ENCODE measurements around the gene LRRC63. TPM values are rescaled to one million over a fixed set of nuclear protein-coding genes. Genes with fewer than 3 reads are reported as not detected.
"Not testable (repeated sequence)": the region's sequence is repeated elsewhere in the genome, so short reads cannot be mapped to it uniquely, and the experiment has no call there.

LRRC63 gene, protein sequence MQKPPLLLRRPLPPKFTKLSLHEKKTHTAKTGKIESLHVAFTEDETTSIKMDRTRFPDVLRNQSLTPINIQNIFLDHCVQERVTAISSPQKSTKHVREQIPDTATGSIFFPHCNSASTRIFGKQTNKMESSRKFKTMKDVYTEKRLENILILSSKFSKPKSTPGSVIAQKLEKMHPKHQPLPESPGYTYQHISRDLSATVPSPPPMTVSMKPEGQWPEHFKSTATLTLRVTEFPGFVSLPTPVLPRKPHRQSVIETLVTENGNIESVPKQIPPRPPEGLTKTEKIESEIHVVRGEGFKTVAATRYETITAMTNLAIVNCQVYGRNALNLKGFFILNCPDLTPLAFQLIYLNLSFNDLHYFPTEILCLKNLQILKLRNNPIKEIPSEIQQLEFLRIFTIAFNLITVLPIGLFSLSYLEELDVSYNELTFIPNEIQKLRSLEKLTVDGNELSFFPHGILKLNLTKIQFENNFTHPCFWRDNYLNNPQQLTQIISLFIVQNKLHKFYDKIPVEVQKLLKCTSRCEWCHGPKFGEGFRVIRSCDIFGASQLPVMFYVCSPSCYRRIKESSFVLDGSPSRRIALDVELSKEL
- polyA plus RNA-seq (ENCODE audit: insufficient read length in 3 of 3): under 1 TPM; 0.14 to 0.28 (median 0.16) TPM
- long read RNA-seq, donor 1: 0 reads
- long read RNA-seq, donor 2: 0 reads
- long read RNA-seq, donor 3: 0 reads
- long read RNA-seq, donor 4: 0 reads
- long read RNA-seq, donor 5: 0 reads
- long read RNA-seq, donor 6: 0 reads
- long read RNA-seq, donor 7: 0 reads
- long read RNA-seq, donor 8: 0 reads
- long read RNA-seq, donor 9: 0 reads
- long read RNA-seq, donor 10: 0 reads
- long read RNA-seq, donor 11: 0 reads
- long read RNA-seq, donor 12: 0 reads
- long read RNA-seq, donor 13: 0 reads
- long read RNA-seq, donor 14: 0 reads
- long read RNA-seq, donor 15: 0 reads
- long read RNA-seq, donor 16: 0 reads

DNA sequence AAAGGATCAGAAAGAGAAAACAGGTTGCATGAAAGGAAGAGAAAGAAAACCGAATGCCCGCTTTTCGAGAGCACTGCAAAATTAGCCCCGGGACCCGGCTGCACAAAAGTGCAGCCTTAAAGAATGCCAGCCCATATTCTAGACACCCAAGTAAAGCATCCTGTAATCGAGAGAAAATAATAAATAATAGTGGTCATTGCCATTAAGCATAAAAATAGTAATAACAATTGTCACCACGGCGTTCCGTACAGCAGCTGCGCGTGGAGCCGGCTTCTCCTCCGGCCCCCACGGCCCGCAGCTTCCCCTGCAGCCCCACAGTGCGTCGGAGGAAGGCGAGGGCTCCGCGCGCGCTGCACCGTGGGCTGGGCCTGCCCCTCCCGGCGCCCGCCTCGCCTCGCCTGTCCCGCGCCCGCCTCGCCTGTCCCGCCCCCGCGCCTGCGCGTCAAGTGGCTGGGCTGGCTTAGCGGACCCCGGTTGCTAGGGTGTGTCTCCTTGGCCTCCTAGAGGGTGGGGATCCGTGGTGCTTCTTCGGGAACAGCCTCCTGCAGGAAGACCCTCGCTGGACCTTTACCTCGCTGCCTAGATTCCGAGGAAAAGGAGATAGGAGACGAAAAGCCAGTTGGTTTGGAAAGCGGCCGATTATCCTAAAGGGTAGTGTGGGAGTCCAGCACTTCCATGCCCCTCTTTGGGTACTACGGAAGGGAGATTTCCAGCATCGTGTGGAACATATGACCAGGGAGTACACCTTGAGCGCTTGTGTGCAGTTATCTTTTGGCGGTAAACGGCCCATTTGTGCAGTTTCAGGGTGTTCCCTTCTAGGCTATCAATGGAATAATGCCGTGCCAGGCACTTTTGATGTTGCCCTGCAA lies at the start of gene LRRC63:
Gene LRRC63 (plus strand): TSS at position 446 of the 869 bp plus-strand sequence. CDS start 1,107 bp downstream, outside the sequence.
- peak; percentile 51 for DNase-seq

DNA sequence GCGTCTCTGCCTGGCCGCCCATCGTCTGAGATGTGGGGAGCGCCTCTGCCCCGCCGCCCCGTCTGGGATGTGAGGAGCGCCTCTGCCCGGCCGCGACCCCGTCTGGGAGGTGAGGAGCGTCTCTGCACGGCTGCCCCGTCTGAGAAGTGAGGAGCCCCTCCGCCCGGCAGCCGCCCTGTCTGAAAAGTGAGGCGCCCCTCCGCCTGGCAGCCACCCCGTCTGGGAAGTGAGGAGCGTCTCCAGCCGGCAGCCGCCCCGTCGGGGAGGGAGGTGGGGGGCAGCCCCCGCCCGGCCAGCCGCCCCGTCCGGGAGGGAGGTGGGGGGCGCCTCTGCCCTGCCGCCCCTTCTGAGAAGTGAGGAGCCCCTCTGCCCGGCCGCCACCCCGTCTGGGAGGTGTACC lies 49.0 kb upstream of the LRRC63 start:
- DNase-seq: not testable (repeated sequence)

DNA sequence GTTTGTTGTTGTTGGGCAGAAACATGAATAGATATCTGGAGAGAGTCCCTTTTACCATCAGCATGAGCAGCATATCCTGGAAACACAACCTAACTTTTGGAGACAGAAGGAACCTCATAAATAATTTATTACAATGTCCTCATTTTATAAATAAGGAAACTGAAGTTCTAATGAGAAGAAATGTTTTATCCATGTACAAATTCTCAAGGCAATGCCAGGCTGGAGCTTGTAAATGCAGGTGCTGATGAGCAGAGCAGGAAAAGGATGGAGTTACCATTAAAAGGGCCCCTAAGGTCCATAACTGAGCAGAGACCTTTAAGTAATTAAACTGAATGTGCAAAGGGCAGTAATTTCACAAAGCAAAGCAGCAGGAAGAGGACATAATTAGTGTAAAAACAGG lies 47.1 kb upstream of the LRRC63 start:
- no peak for DNase-seq

DNA sequence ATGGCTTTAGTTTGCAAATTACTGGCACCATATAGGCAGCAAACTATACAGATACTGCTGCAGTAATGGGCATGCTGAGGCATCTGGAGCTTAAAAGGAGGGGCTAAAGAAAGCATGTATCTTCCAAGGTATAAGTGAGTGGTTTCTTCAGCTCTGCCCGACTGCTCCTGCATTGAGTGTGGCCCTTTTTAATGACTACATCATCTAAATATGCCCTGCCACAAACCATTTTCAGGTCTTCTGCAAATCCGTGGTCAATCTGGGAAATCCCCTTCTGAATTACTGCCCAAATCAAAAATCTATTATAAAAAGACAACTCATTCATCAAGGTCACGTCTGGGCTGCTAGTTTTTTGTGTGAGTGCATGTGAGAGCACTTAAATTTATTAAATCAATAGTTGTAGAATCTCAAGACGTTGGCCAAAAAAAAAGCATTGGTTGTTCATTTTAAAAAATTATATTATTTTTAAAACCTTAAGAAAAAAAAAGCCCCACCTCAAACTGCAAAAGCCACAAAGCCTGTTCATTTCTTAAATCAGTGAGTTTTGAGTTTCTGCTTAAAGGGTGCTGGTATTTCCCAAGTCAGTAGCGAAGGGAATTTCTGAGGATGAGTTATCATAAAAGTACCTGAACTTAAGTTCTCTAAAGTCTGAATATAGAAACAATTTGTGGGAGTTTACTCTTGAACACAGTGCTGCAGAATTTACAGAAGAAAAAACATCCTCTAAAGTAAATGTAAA lies 46.1 kb upstream of the LRRC63 start:
- no peak for DNase-seq

DNA sequence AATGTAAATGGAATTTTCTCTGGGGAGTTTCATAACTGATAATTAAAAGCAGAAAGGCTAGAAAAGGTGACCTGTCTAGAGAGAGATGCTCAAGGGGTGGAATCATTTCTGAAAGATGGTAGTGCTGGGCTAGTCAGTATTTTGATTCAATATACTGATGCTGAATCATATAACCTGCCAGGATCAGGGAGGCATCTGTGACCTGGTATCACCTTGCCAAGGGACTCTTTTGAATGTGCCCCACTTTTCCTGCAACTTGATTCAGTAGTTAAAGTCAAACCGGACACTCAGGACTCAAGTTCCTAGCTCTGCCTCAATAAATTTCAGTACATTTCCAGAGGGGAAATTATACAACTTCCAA lies 45.5 kb upstream of the LRRC63 start:
- DNase-seq: no peak

DNA sequence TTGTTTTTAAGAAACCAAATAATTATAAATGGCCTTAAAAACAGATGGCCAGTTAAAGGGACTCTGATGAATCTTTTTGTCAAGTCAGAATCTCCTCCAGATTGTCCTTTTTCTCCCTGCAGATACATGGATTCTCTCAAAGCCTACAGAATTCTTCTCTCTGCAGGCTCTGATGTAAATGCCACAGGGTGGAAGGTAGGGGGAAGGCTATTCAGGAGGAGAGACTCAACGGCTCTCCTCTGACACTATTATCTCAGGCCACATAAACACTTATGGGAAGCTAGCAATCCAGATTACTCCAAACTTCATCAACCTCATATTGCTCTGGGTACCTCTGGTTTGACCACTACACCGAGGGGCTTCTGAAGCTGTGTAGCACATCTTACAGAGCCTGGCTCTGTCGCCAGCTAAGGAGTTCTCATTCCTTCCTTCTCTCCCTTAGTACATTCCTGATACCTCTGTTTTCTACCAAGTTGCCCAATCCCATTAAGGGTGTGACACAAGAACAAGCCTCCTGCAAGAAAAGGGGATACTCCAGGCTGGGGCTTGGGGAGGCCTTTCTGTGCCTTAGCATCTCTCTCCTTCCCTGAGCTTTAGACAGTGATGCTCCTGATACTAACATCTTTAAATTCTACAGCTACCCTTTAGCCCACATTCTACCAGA lies 44.6 kb upstream of the LRRC63 start:
- no peak for DNase-seq

DNA sequence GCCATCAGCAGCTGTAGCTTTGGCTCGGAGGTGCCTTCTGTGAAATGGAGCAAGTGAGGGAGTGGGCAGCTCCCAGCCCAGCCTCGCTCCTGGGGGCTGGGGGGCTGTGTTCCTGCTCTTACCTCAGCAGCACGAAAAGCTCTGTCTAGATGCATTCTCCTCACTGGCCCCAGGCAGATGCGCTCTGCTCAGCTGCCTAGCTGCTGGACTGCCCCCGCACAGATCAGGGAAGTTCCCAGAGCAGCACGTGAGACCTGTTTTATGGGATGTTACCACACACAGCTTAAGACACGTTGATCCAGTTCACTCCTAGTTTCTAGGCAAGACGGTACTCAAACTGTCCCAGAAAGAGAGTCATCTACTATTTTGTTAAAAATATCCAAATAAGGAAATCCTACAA lies 43.4 kb upstream of the LRRC63 start:
- peak; percentile 51 for DNase-seq

DNA sequence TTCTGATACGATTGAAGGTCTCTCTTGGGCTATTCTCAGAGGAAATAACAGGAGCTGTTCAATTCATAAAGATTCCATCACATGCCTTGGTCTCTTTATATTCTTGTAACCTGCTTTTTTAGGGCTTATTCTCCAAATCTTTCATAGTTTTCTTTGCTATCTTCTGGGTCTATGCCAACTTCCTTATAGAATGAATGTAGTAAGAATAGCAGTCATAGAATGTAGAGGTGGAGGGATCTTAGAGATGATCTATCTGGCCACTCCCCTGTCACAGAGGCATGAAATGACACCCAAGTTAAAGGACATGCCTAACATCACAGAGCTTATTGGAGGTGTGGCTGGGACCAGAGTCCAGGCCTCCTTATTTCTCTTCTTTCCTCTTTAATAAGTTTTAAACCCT lies 42.9 kb upstream of the LRRC63 start:
- no peak for DNase-seq

DNA sequence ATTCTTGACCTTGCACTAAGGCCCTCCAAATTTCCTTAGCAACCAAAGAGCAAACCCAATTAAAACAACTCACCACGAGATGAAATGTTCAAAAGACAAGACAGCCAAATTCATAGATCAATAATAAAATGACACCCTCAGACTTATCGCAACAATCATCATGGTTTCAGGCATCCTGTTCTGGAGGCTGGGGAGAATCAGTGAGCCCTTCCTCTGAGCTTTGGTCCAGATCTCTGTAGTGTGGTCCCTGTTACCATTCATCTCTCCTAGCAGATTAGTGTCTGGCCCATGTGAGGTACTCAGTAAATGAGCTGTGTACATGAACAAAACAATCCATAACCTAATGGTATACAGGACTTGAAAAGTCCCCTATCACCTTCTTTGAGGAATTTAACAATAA lies 42.0 kb upstream of the LRRC63 start:
- no peak for DNase-seq

DNA sequence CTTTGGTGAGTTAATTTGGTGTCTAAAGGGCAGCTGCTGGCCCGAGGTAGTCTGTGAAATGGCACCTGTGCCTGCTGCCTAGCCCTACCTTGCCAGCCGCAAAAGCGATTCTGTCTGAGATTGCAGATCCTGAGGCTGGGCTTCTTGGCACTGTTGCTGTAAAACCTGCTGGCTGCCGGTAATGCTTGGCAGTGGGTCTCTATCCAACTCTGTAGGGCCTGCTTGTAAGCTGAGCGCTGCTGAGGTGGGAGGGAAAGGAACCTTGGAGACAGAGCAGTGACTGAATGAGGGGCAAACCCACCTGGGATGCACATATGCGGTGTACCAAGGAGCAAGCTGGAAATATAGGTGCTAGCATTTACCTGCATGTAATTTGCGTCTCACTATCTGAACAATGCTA lies 41.5 kb upstream of the LRRC63 start:
- DNase-seq: no peak

DNA sequence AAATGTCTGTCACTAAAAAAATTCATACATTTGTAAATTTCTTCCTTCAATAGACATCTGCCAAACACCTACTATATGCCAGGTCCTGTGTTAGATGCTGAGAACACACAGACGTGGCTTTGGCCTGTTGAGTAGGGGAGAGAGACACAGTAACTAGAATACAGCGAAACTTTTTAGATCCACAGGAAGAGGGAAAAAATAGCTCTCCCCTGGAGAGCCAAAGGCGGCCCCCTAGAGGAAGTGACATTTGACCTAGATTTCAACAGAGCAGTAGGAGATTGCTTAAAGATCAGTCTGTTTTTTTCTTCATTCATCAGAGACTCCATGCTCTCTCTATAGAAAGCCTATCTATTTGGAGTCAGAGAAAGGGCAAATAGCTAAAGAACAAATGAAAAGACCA lies 41.0 kb upstream of the LRRC63 start:
- DNase-seq: no peak

DNA sequence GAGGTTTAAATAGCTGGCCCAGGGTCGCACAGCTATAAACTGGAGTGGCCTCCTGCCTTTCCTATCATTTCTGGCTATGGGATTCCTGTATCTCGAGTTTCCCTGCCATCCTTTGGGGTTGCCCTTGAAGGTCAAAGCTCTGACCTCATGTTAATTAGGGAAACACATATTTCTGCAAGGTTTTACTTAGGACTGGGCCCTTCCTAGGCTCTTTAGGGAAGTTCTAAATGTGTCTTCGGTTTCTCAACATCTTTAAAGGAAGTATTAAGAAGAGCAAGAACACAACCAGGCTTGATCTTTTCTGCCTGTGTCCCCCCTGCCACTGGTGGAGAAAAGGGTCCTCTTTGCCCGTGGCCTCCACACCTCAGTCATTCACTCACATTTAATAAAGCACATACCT lies 40.5 kb upstream of the LRRC63 start:
- DNase-seq: no peak

DNA sequence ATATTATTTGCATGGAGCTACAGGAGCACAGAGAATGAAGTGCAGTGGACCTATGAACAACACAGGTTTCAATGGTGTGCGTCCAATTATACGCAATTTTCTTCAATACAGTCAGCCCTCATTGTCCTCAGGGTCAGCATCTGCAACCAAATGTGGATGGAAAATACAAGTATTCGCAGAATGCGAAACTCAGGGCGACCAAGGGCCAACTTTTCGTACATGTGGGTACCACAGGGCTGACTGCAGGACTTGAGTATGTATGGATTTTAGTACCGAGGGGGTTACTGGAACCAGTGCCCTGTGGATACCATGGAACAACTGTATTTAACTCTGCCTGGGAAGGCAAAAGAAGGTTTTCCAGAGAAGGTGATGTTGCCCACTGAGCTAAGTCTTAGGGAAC lies 40.0 kb upstream of the LRRC63 start:
- no peak for DNase-seq

DNA sequence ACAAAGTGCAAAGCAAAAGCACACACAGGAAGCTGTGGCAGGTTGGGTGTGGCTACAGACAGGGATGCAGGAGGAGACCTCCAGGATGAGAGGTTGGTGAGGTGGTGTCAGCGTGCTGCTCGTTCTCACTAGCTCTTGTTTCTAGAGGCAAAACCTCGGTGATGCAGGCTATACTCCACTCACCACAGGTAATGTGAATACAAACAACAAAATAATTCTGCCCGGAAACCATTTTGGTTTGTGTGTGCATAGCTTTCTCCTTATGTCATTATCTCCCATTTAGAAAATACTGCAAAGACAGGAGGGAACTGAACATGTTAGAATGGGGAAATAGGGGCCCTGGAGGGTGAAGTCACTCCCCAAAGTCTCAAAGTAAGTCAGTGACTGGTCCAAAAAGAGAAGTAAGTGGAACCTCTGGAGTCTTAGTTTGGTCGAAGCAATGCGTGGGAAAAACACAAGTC lies 39.2 kb upstream of the LRRC63 start:
- DNase-seq: no peak

DNA sequence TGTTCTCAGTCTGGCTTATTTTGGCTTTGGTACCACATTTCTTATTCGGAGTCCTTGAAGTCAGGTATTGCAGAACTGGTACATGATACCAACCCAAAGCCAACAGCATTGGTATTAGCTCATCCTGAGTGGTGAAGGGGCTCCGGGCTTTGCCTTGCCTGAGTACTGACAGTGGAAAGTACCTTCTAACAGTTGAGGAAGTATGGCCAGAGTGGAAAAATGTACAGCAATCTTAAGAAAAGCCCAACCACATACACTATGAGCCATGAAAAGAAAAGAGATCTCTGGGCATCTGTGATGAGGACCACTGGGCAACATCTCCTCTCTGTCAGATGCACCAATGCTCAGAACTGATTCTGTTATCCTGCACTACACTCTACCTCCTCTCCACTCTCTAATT lies 38.1 kb upstream of the LRRC63 start:
- no peak for DNase-seq

DNA sequence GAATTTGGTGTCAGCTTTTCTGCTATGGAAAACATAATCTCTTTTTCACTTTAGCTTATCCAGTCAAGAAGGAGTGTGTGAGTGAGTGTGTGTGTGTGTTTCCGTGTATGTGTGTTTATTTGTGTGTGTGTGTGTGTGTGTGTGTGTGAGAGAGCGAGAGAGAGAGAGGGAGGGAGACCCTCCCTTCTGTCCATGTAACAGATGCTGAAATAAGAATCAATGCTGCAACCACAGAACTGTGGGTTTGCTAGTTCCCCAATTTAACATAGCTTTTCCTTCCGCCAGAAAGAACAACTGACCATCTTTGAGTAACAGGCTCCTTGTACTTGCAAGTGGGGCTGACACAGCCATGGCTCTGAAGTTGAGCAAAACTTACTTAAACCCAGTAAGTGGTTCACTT lies 35.0 kb upstream of the LRRC63 start:
- DNase-seq: no peak

DNA sequence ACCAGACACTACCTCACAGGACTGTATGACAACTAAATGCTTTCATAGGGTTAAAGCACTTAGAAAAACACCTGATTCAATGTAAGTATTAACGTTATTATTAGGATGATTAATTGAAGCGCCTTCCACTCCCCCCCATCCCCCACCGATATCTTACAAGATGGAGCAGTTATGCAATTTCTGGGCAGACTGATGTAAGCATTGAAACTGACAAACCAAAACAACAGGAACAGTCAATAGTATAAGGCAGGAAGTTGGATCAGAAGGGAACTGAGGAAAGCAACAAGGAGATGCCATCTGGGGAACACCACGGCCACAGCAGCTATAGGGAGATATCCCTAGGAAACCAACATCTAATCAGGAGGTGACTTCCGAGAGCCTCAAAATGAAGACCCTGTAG lies 33.6 kb upstream of the LRRC63 start:
- DNase-seq: no peak

DNA sequence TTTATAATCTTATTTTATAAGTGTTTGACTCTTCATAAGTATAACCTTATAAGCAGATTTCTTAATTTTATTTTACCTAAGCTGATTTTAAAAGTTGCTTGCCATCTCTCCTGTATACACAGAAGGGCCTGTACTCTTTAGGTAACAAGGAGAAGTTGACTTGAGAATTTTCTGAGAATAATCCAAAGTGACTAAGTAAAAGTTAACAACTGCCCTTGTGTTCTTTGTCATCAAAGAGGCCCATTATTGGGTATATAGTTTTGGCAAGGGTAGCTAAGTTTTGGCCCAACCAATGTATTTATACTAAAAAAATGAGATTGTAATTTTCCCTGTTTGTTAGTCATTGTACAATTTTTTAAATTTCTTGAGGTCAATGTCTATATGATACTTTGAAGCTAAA lies 32.9 kb upstream of the LRRC63 start:
- no peak for DNase-seq

DNA sequence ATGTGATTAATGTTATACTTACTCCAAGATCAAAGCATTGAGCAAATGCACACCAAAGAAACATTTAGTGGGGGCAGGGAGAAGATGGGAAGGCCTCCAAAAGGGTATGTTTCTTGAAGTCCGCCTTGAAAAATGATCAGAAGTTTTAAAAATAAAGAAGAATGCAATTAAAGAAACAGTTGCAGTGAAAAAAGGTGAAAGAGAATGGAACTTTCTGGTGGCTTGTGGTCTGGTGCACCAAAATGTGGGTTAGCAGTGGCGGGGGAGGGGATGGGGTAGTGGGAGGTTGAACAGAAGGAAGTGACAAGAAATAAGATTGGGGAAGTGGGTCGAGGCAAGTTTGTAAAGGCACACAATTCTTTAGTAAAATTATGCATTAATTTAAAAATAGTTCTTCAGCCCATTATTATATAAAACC lies 32.2 kb upstream of the LRRC63 start:
- DNase-seq: no peak

DNA sequence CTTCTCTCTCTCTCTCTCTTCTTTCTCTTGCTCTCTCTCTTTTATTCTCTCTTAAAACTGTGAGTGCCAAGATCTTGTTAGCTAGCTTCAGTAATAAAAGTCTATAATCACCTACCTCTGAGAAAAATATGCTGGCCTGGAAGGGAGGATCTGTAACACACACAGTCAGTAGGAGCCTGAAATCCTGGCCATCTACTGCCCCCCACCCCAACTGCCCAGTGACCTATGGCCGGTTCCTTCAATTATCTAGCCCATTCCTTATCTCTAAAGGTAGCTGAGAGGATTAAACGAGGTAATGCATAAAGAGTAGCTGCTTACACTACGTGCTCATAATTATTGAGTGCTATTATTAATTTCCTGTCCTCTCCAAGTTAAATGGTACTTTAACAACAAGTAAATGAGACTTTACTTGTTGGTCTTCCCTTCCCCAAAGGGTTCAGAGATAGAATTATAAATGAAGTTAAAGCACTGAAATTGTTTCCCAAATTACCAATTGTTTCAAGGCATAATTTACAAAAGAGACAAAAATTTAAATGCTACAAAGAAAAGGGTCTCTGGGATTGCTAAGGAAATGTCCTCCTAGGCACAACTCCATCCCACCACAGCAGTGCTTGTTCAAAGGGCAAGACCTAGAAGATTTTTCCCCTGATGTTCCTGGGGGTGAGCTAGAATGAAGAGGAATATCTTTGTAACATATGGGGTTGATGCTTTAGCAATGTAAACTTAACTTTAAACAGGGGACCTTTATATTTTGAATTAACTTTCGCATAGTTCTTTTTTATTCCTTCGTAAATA lies 31.6 kb upstream of the LRRC63 start:
- DNase-seq: no peak
